ENCODE results near the gene LYPD8.
A peak's percentile ranks its signal among the peaks of the same experiment; 100 is the strongest.

Gene LYPD8

GRCh38 chr1:248788327-248788726 is 32.8 kb upstream of the LYPD8 start:
- Histone ChIP-seq H3K4me2 (ENCODE audit: low read depth, low read length) (no peak overlapping the region), H2AFZ (ENCODE audit: low read length) (no peak overlapping the region), H3K9me3 (replicated peaks; ENCODE audit: insufficient read depth, low read length) (no peaks in the 10 kb centered on the region), H3K36me3 (replicated peaks; ENCODE audit: insufficient read depth, low read length) (no peaks in the 10 kb centered on the region), H3K4me3 (ENCODE audit: low read length) (no peak overlapping the region), H3K79me2 (ENCODE audit: low read length) (no peaks in the 10 kb centered on the region), H4K20me1 (ENCODE audit: insufficient read depth, low read length) (no peaks in the 10 kb centered on the region), H3K9me2 (replicated peaks; ENCODE audit: insufficient read depth, low read length) (no peaks in the 10 kb centered on the region), H3F3A (ENCODE audit: insufficient read depth, low read length) (no peaks in the 10 kb centered on the region), H3K9ac (ENCODE audit: low read length) (no peak overlapping the region), H3K27me3 (replicated peaks; ENCODE audit: insufficient read depth, low read length) (no peaks in the 10 kb centered on the region), H3K27ac (ENCODE audit: low read length) (no peak overlapping the region), H3K4me1 (ENCODE audit: low read length) (0 out of 2 replicates have a peak, but pooled peaks cover 4% of the 10 kb centered on the region)
- no peak for DNase-seq
- TF ChIP-seq EZH2phosphoT487 (IDR thresholded peaks at IDR 0.05; ENCODE audit: low read length) (no peak), EZH2 (optimal IDR thresholded peaks at IDR 0.05; ENCODE audit: low read depth, low read length) (no peak), CTCF (IDR thresholded peaks at IDR 0.05; ENCODE audit: low read length) (no peak)

GRCh38 chr1:248787430-248787829 is 31.9 kb upstream of the LYPD8 start:
- Histone ChIP-seq H3K79me2 (ENCODE audit: low read length) (no peaks in the 10 kb centered on the region), H3K4me3 (ENCODE audit: low read length) (no peak overlapping the region), H3K27me3 (replicated peaks; ENCODE audit: insufficient read depth, low read length) (no peaks in the 10 kb centered on the region), H3K9me3 (replicated peaks; ENCODE audit: insufficient read depth, low read length) (no peaks in the 10 kb centered on the region), H3K36me3 (replicated peaks; ENCODE audit: insufficient read depth, low read length) (no peaks in the 10 kb centered on the region), H3F3A (ENCODE audit: insufficient read depth, low read length) (no peaks in the 10 kb centered on the region), H3K4me1 (ENCODE audit: low read length) (0 out of 2 replicates have a peak, but pooled peaks cover 4% of the 10 kb centered on the region), H4K20me1 (ENCODE audit: insufficient read depth, low read length) (no peaks in the 10 kb centered on the region), H3K4me2 (ENCODE audit: low read depth, low read length) (no peak overlapping the region), H3K9ac (ENCODE audit: low read length) (no peak overlapping the region), H2AFZ (ENCODE audit: low read length) (no peak overlapping the region), H3K9me2 (replicated peaks; ENCODE audit: insufficient read depth, low read length) (no peaks in the 10 kb centered on the region), H3K27ac (ENCODE audit: low read length) (no peak overlapping the region)
- TF ChIP-seq CTCF (IDR thresholded peaks at IDR 0.05; ENCODE audit: low read length) (no peak), EZH2 (optimal IDR thresholded peaks at IDR 0.05; ENCODE audit: low read depth, low read length) (no peak), EZH2phosphoT487 (IDR thresholded peaks at IDR 0.05; ENCODE audit: low read length) (no peak)
- peak; percentile 40 for DNase-seq

GRCh38 chr1:248786156-248786555 is 30.6 kb upstream of the LYPD8 start:
- Histone ChIP-seq H3K4me3 (ENCODE audit: low read length) (no peak overlapping the region), H3K4me1 (ENCODE audit: low read length) (0 out of 2 replicates have a peak, but pooled peaks cover 4% of the 10 kb centered on the region), H3F3A (ENCODE audit: insufficient read depth, low read length) (no peaks in the 10 kb centered on the region), H3K36me3 (replicated peaks; ENCODE audit: insufficient read depth, low read length) (no peaks in the 10 kb centered on the region), H3K27me3 (replicated peaks; ENCODE audit: insufficient read depth, low read length) (no peaks in the 10 kb centered on the region), H4K20me1 (ENCODE audit: insufficient read depth, low read length) (no peaks in the 10 kb centered on the region), H2AFZ (ENCODE audit: low read length) (no peak overlapping the region), H3K9me3 (replicated peaks; ENCODE audit: insufficient read depth, low read length) (no peaks in the 10 kb centered on the region), H3K9ac (ENCODE audit: low read length) (no peak overlapping the region), H3K79me2 (ENCODE audit: low read length) (no peaks in the 10 kb centered on the region), H3K9me2 (replicated peaks; ENCODE audit: insufficient read depth, low read length) (no peaks in the 10 kb centered on the region), H3K4me2 (ENCODE audit: low read depth, low read length) (no peak overlapping the region), H3K27ac (ENCODE audit: low read length) (no peak overlapping the region)
- TF ChIP-seq EZH2 (optimal IDR thresholded peaks at IDR 0.05; ENCODE audit: low read depth, low read length) (no peak), EZH2phosphoT487 (IDR thresholded peaks at IDR 0.05; ENCODE audit: low read length) (no peak), CTCF (IDR thresholded peaks at IDR 0.05; ENCODE audit: low read length) (no peak)
- no peak for DNase-seq
